Mesenchymal stem cell (in vitro differentiated cells and primary cell): ENCODE measurements around the gene LHFPL2.

ENCODE experiments used
- DNase-seq: peaks from one replicate; pipeline ENCODE4 v3.0.0-alpha.2; 2013
- H2AFZ ChIP-seq: one replicate; pipeline ENCODE4 v1.6.1; 2013; ENCODE audit warnings: low read depth, mild to moderate bottlenecking, control low read depth, inconsistent platforms, low read length, moderate library complexity
- H2AK5ac ChIP-seq: 2 replicates; pipeline ENCODE4 v1.6.1; 2013; ENCODE audit warnings: low read length, moderate library complexity, mild to moderate bottlenecking, inconsistent platforms; ENCODE audit not compliant: severe bottlenecking
- H2BK120ac ChIP-seq: one replicate; pipeline ENCODE4 v1.6.1; 2013; ENCODE audit warnings: low read depth, mild to moderate bottlenecking, inconsistent platforms, low read length, moderate library complexity
- H2BK12ac ChIP-seq, 2 experiments: one replicate each; pipeline ENCODE4 v1.6.1; 2013; ENCODE audit warnings: inconsistent platforms in 2 of 2, low read length in 2 of 2, mild to moderate bottlenecking in 2 of 2, moderate library complexity in 2 of 2, control low read depth in 1 of 2
- H2BK15ac ChIP-seq: one replicate; pipeline ENCODE4 v1.6.1; 2013; ENCODE audit warnings: mild to moderate bottlenecking, low read depth, inconsistent platforms; ENCODE audit not compliant: poor library complexity, severe bottlenecking
- H2BK5ac ChIP-seq: 2 replicates; pipeline ENCODE4 v1.6.1; 2013; ENCODE audit warnings: low read depth, mild to moderate bottlenecking, low read length, control low read depth, inconsistent platforms; ENCODE audit not compliant: poor library complexity, severe bottlenecking
- H3K14ac ChIP-seq, 2 experiments: one replicate each; pipeline ENCODE4 v1.6.1; 2013; ENCODE audit warnings: inconsistent platforms in 2 of 2, low read length in 2 of 2, control low read depth in 1 of 2, mild to moderate bottlenecking in 1 of 2, moderate library complexity in 1 of 2
- H3K18ac ChIP-seq, 2 experiments: one replicate each; pipeline ENCODE4 v1.6.1; 2013; ENCODE audit warnings: inconsistent platforms in 2 of 2, low read length in 2 of 2, control low read depth in 1 of 2, low read depth in 1 of 2, mild to moderate bottlenecking in 1 of 2
- H3K23ac ChIP-seq, 2 experiments: one replicate each; pipeline ENCODE4 v1.6.1; 2013; ENCODE audit warnings: inconsistent platforms in 2 of 2, low read length in 2 of 2, mild to moderate bottlenecking in 2 of 2, moderate library complexity in 2 of 2, control low read depth in 1 of 2
- H3K27ac ChIP-seq: 2 replicates; pipeline ENCODE4 v1.5.1; 2013; ENCODE audit warnings: mild to moderate bottlenecking, moderate library complexity, low read length, control low read depth, inconsistent platforms; ENCODE audit not compliant: poor library complexity, severe bottlenecking
- H3K27me3 ChIP-seq, 2 experiments: 2 replicates each; pipeline versions ENCODE4 v1.6.1 to v1.7.0; 2013; ENCODE audit warnings: low read length in 2 of 2, mild to moderate bottlenecking in 2 of 2, moderate library complexity in 2 of 2, control low read depth in 1 of 2, inconsistent platforms in 1 of 2; ENCODE audit not compliant: control insufficient read depth in 1 of 2, insufficient read depth in 1 of 2
- H3K36me3 ChIP-seq, 2 experiments: 2 replicates each; pipeline versions ENCODE4 v1.6.1 to v1.7.0; 2013; ENCODE audit warnings: low read length in 2 of 2, control low read depth in 1 of 2, inconsistent platforms in 1 of 2, low read depth in 1 of 2, mild to moderate bottlenecking in 1 of 2; ENCODE audit not compliant: insufficient read depth in 2 of 2, control insufficient read depth in 1 of 2
- H3K4ac ChIP-seq, 2 experiments: one replicate each; pipeline ENCODE4 v1.6.1; 2013; ENCODE audit warnings: inconsistent platforms in 2 of 2, low read length in 2 of 2, mild to moderate bottlenecking in 2 of 2, moderate library complexity in 2 of 2, control low read depth in 1 of 2, low read depth in 1 of 2
- H3K4me1 ChIP-seq: 2 replicates; pipeline ENCODE4 v1.6.1; 2013; ENCODE audit warnings: low read depth, low read length, control low read depth; ENCODE audit not compliant: control insufficient read depth, insufficient read depth
- H3K4me2 ChIP-seq: 2 replicates; pipeline ENCODE4 v1.6.1; 2013; ENCODE audit warnings: low read length, mild to moderate bottlenecking, inconsistent platforms; ENCODE audit not compliant: poor library complexity, severe bottlenecking
- H3K4me3 ChIP-seq, 2 experiments: 2 replicates each; pipeline versions ENCODE4 v1.5.1 to v1.7.0; 2013; ENCODE audit warnings: low read length in 2 of 2, mild to moderate bottlenecking in 2 of 2, control low read depth in 1 of 2, low read depth in 1 of 2; ENCODE audit not compliant: insufficient read depth in 1 of 2
- H3K79me1 ChIP-seq: replicated peaks from 2 replicates; pipeline ENCODE4 v1.6.1; 2013; ENCODE audit warnings: mild to moderate bottlenecking, control low read depth, low read length, inconsistent platforms; ENCODE audit not compliant: poor library complexity, severe bottlenecking
- H3K9ac ChIP-seq: 2 replicates; pipeline ENCODE4 v1.7.0; 2013; ENCODE audit warnings: mild to moderate bottlenecking, low read length, moderate library complexity
- H3K9me3 ChIP-seq: 2 replicates; pipeline ENCODE4 v1.7.0; 2013; ENCODE audit warnings: mild to moderate bottlenecking, low read length; ENCODE audit not compliant: control insufficient read depth
- H4K8ac ChIP-seq: one replicate; pipeline ENCODE4 v1.6.1; 2013; ENCODE audit warnings: inconsistent platforms, mild to moderate bottlenecking, low read length, moderate library complexity
- H4K91ac ChIP-seq: one replicate; pipeline ENCODE4 v1.6.1; 2013; ENCODE audit warnings: mild to moderate bottlenecking, low read length, inconsistent platforms
- WGBS: methylation state at CpG from one replicate; pipeline ENCODE4 v1.1.7; 2013; ENCODE audit warnings: mixed read lengths; 5-methylcytosine and 5-hydroxymethylcytosine counted together

The LHFPL2 gene

DNA sequence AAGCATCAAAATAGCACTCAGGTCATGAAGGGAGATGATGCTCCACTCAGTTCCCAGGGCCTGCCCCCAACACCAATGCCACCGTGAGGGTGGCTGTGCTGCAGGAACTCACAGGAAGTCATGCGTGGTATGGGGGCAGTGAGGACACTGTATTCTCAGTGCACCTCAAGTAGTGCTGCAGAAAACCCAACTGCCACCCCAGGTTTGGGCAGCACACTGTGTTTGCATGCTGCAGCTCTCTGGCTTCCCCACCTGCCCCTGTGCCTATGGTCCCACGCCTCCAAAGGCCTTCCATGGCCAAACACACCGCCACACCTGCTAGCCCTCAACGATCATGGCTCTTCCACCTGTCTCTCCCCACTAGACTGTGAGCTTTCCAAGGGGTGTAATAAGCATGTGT is 14.3 kb downstream of the LHFPL2 start:
- no peak overlapping the region for H2BK12ac ChIP-seq
- H4K91ac ChIP-seq = no peak overlapping the region
- no peak overlapping the region for H3K27ac ChIP-seq
- peaks cover 41% of the 10 kb centered on the region for H3K79me1 ChIP-seq
- DNase-seq = no peak
- no peak overlapping the region for H4K8ac ChIP-seq
- no peak overlapping the region for H2BK5ac ChIP-seq
- no peak overlapping the region for H3K18ac ChIP-seq
- H3K14ac ChIP-seq = no peak overlapping the region
- peaks cover 13% of the 10 kb centered on the region for H3K4me1 ChIP-seq
- no peak overlapping the region for H3K23ac ChIP-seq
- no peak overlapping the region for H2AFZ ChIP-seq
- peaks cover 20 to 38% of the 10 kb centered on the region in 2 experiments for H3K36me3 ChIP-seq
- H3K9ac ChIP-seq = no peak overlapping the region
- H3K4me2 ChIP-seq = no peak overlapping the region
- no peak overlapping the region for H2BK120ac ChIP-seq
- no peak overlapping the region for H2AK5ac ChIP-seq
- H2BK15ac ChIP-seq = no peak overlapping the region
- no peak overlapping the region for H3K4me3 ChIP-seq
- no peaks in the 10 kb centered on the region for H3K27me3 ChIP-seq
- WGBS = 93% methylated on average over 2 of the region's 5 CpGs
- H3K9me3 ChIP-seq = no peaks in the 10 kb centered on the region
- no peak overlapping the region for H3K4ac ChIP-seq

DNA sequence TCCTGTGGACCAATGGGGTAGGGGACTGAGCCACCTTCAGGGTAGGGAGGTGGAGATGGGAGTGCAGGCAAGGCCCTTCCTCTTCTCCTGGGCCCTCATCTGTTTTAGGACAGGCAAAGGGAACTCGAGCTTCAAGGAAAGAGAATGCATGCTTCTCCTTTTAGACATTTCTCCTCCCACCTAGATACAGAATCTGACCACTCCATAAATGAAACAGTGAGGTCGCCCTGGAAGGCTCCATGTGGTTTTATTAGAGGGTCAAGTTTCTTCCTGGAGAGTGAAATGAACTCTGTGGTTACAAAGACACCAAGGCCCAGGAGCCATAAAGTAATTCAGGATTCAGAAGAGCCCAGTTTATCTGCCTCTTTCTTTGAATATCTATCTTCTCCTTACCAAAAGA is 14.9 kb downstream of the LHFPL2 start:
- Histone ChIP-seq H3K36me3 (peaks cover 20 to 44% of the 10 kb centered on the region in 2 experiments), H3K4ac (no peak overlapping the region), H3K4me2 (no peak overlapping the region), H3K27me3 (no peaks in the 10 kb centered on the region), H2AK5ac (no peak overlapping the region), H4K91ac (no peak overlapping the region), H3K14ac (no peak overlapping the region), H4K8ac (no peak overlapping the region), H3K79me1 (peaks cover 37% of the 10 kb centered on the region), H2BK12ac (no peak overlapping the region), H3K4me3 (no peak overlapping the region), H3K4me1 (peaks cover 13% of the 10 kb centered on the region), H2BK5ac (no peak overlapping the region), H3K9ac (no peak overlapping the region), H3K23ac (no peak overlapping the region), H3K9me3 (no peaks in the 10 kb centered on the region), H2AFZ (no peak overlapping the region), H2BK15ac (no peak overlapping the region), H2BK120ac (no peak overlapping the region), H3K27ac (no peak overlapping the region), H3K18ac (peak overlapping the region in 1 of 2 experiments; percentile 58)
- peak; percentile 35 for DNase-seq
- no CpG with 5 or more reads among the region's 2 CpGs for WGBS

DNA sequence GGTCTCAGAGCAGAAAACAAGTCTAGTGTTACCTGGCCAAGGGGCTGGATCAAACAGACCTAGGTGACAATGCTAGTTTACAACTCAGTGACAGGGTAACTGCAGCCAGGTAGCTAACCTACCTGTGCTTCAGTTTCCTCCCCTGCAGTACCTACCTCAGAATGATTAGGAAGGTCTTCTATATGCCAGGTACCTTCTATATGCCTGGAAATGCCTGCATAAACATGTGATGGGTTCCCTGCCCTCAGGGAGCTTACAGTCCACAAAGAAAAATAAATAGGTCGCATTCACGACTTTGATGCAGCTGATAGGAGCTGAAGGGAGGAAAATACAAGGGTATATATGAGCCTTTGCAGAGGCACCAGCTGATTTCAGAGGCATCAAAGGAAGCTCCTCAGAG is 16.1 kb downstream of the LHFPL2 start:
- H2BK15ac ChIP-seq = no peak overlapping the region
- H4K91ac ChIP-seq = no peak overlapping the region
- no peak overlapping the region for H2BK120ac ChIP-seq
- H3K79me1 ChIP-seq = peaks cover 29% of the 10 kb centered on the region
- H3K27me3 ChIP-seq = no peaks in the 10 kb centered on the region
- no peak overlapping the region for H2BK12ac ChIP-seq
- H3K4me3 ChIP-seq = no peak overlapping the region
- H3K9me3 ChIP-seq = no peaks in the 10 kb centered on the region
- no peak overlapping the region for H3K18ac ChIP-seq
- no peak overlapping the region for H2AFZ ChIP-seq
- H3K36me3 ChIP-seq = peaks cover 17 to 56% of the 10 kb centered on the region in 2 experiments
- no peak overlapping the region for H3K27ac ChIP-seq
- no peak overlapping the region for H2BK5ac ChIP-seq
- no peak overlapping the region for H2AK5ac ChIP-seq
- no peak overlapping the region for H3K23ac ChIP-seq
- no peak overlapping the region for H3K4ac ChIP-seq
- peaks cover 14% of the 10 kb centered on the region for H3K4me1 ChIP-seq
- H3K14ac ChIP-seq = no peak overlapping the region
- H3K4me2 ChIP-seq = no peak overlapping the region
- DNase-seq = no peak
- 95% methylated on average over 2 of the region's 2 CpGs for whole genome bisulfite sequencing
- H4K8ac ChIP-seq = no peak overlapping the region
- no peak overlapping the region for H3K9ac ChIP-seq

DNA sequence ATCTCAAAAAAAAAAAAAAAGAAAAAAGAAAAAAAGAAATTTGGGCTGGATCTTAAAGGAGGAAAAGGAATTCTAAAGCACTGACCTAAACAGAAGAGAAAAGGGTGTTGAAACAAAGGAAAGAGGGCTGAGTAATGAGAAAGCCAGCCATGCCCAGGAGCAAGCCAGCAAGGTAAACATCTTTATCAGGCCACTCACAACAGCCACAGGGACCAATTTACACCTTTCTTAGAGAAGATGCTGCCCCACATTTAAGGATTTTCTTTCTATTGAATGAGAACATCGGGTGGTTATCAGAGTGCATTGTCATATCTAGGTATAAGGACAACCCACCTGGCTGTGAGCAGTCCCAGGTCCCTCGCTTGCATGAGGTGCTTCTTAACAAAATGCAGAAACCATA is 16.6 kb downstream of the LHFPL2 start:
- 76% methylated on average over 2 of the region's 2 CpGs for WGBS
- Histone ChIP-seq H2AFZ (no peak overlapping the region), H3K4me1 (peaks cover 14% of the 10 kb centered on the region), H3K23ac (no peak overlapping the region), H3K9me3 (no peaks in the 10 kb centered on the region), H2BK12ac (no peak overlapping the region), H2BK5ac (no peak overlapping the region), H3K27me3 (no peaks in the 10 kb centered on the region), H3K4me3 (no peak overlapping the region), H4K8ac (no peak overlapping the region), H3K79me1 (peaks cover 29% of the 10 kb centered on the region), H3K36me3 (peaks cover 18 to 57% of the 10 kb centered on the region in 2 experiments), H3K14ac (no peak overlapping the region), H3K27ac (no peak overlapping the region), H3K4me2 (no peak overlapping the region), H2BK15ac (no peak overlapping the region), H2BK120ac (no peak overlapping the region), H4K91ac (no peak overlapping the region), H3K18ac (no peak overlapping the region), H3K9ac (no peak overlapping the region), H2AK5ac (no peak overlapping the region), H3K4ac (no peak overlapping the region)
- DNase-seq = no peak
